Liver (tissue), 3 donors: ENCODE measurements around the gene DCC.

Experiments
- EGR1 ChIP-seq, 2 donors: IDR thresholded peaks; 2 replicates each; pipeline ENCODE4 v1.6.1; 2016 to 2018; ENCODE audit warnings: antibody characterized with exemption in 2 of 2, low read depth in 2 of 2
- JUND ChIP-seq, 2 donors: IDR thresholded peaks; 2 replicates each; pipeline ENCODE4 v1.6.1; 2016; ENCODE audit warnings: antibody characterized with exemption in 2 of 2
- SP1 ChIP-seq: IDR thresholded peaks from 2 replicates; pipeline ENCODE4 v1.6.1; 2018; ENCODE audit warnings: antibody characterized with exemption, mild to moderate bottlenecking
- TAF1 ChIP-seq: conservative IDR thresholded peaks from 2 replicates; pipeline ENCODE4 v1.6.1; 2016; ENCODE audit warnings: antibody characterized with exemption, mild to moderate bottlenecking
- TF ChIP-seq, protein P1 (sequence below): fragments of 150-350 bp; IDR thresholded peaks from 2 replicates; pipeline ENCODE4 v1.5.1; 2017; ENCODE audit warnings: improper control_type of control experiment, low read depth, low read length; ENCODE audit not compliant: missing input control
- donor health status: healthy.
- donor health status: healthy.

DNA sequence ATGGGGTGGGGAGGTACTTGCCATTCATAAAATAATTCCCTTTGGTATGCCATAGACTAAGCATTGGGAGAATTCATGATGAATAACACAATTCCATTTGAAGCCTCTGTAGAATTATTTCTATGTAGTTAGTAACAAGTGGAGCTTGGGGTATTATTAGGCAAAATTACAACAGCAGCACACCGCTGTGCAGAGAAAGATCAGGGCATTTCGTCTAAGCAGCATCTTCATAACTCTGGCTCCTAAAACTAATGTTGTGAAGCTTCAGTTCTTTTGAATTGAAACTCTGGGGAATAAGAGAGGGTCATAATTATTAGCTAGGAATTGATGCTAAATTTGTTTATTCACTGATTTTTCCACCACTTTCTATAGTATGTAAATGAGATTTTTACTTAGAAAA, 630.7 kb downstream of the DCC start:
- TF ChIP-seq SP1 (no peak), EGR1 (IDR thresholded peaks at IDR 0.05; ENCODE audit: low read depth in 2 of 2) (no peak), TAF1 (no peak), JUND (IDR thresholded peaks at IDR 0.05) (no peak)
- TF ChIP-seq, protein P1, sequence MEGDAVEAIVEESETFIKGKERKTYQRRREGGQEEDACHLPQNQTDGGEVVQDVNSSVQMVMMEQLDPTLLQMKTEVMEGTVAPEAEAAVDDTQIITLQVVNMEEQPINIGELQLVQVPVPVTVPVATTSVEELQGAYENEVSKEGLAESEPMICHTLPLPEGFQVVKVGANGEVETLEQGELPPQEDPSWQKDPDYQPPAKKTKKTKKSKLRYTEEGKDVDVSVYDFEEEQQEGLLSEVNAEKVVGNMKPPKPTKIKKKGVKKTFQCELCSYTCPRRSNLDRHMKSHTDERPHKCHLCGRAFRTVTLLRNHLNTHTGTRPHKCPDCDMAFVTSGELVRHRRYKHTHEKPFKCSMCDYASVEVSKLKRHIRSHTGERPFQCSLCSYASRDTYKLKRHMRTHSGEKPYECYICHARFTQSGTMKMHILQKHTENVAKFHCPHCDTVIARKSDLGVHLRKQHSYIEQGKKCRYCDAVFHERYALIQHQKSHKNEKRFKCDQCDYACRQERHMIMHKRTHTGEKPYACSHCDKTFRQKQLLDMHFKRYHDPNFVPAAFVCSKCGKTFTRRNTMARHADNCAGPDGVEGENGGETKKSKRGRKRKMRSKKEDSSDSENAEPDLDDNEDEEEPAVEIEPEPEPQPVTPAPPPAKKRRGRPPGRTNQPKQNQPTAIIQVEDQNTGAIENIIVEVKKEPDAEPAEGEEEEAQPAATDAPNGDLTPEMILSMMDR: no peak
